ENCODE measurements around the gene FRAS1.

Gene FRAS1

DNA sequence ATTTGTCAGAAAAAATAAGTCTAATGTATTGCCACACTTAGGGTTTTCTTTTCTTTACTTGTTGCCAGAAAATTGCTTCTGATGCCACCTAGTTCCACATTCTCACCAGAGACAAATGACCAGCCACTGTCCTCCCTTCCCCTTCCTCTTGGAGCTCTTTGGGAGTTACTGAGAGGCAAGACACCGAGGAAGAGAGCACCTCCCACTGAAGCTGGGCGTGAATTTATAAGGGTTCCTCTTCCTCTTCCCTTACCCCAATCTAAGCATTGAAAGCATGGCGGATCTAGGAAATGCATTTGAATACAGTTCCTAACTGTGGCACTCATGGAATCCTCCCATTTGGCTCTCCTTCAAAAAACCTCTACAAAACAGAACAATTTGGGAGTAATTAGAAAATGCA, 524.5 kb downstream of the FRAS1 start:
- no peak for DNase-seq (ENCODE audit: low read depth in 2 of 2)

DNA sequence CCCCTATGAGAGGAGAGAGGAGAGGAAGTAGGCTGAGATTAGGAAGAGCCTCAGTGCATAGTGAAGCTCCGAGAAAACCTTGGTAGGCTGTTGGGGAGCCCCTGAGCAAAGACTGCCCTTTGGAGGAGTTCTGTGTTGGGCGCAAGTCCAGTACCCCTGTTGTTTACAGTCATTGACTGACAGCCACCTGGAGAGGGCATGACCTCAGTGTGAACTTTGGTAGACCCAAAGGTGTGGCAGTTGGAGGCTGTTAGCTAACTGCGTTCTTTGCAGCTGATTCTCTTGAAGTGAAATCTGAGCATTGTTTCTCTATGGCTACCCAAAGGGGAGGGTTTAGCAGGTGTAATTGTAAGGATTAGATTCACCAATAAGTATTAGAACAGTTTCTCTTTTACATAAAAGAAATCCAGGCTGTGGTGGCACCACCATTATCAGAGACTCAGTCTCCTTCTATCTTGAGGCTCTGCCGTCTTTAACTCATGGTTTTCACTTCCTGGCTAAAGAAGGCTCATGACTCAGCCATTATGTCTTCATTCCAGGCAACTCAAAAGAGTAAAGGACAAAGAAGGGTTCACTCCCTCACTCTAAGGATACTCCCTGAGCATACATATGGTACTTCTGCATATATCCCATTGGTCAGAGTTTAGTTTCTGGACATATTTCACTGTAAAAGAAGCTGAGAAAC, 527.9 kb downstream of the FRAS1 start:
- no peak for DNase-seq (ENCODE audit: low read depth in 2 of 2)

DNA sequence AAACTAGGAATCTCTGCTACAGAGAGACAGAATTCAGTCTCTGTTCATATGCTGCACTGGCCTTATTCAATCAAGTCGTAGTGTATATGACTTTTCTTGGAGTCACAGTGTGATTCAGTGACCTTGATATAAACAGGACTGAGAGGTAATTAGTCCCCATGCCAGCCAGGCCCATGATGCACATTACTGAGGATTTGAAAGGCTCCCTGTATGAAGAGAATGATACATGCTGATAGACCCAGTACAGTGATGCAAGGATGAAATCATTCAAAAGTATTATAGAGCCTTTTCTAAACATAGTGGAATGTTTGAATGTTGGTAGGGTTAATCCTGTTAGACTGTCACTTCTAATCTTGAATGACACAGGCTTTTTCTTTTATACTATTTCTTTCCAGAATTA, 528.5 kb downstream of the FRAS1 start:
- DNase-seq (ENCODE audit: low read depth in 2 of 2), result no peak

- DNase-seq (ENCODE audit: low read depth in 2 of 2), result no peak
Observed at GRCh38 chr4:78588894-78589545, 531.9 kb downstream of the FRAS1 start.

DNA sequence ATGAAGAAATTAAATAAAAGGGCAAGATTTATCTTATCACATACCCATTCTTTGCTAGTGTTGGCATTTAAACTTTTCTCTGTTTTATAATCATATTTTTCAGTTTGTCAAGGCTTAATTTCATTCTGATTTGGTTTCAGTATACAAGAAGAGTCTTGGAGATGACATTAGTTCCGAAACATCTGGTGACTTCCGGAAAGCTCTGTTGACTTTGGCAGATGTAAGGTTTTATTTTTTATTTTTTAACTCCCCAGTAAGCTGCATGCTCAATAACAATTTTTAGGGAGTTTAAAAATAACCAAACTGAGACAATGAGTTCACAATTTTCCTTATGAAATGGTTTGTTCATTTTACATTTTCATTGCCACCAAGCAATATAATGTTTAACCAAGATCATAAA, 534.3 kb downstream of the FRAS1 start:
- DNase-seq (ENCODE audit: low read depth in 2 of 2), result no peak

GRCh38 chr4:78592088-78592783, 535.1 kb downstream of the FRAS1 start:
- no peak for DNase-seq (ENCODE audit: low read depth in 2 of 2)
